ENCODE data around the gene ASCL2. TPM values are rescaled to one million over a fixed set of nuclear protein-coding genes. Genes with fewer than 3 reads are reported as not detected.

ASCL2 gene
- total RNA-seq, 1 experiment from 2014 or later: 32.5 TPM

- no peak for TF ChIP-seq CTCF (IDR thresholded peaks at IDR 0.05; ENCODE audit: insufficient read depth in 1 of 2, low read depth in 1 of 2, low read length in 1 of 2, severe bottlenecking in 1 of 2, unreplicated experiment in 1 of 2)
- H3K4me3 ChIP-seq (ENCODE audit: low read depth, low read length): no peak overlapping the region
- Mint-ChIP-seq H3K4me1 (ENCODE audit: low read depth, unreplicated experiment) (peaks cover 7% of the 10 kb centered on the region), H3K27ac (ENCODE audit: unreplicated experiment) (peak overlapping the region; percentile 79), H3K9me3 (ENCODE audit: unreplicated experiment) (no peaks in the 10 kb centered on the region), H3K27me3 (ENCODE audit: insufficient read depth, unreplicated experiment) (no peaks in the 10 kb centered on the region), H3K4me3 (ENCODE audit: unreplicated experiment) (no peak overlapping the region), H3K36me3 (ENCODE audit: insufficient read depth, unreplicated experiment) (no peaks in the 10 kb centered on the region)
- ChIA-PET CTCF (interaction anchor here (0.6 to 9.8 kb wide), 2 partner anchors 118 to 1854 kb away, joined by 4 to 128 read pairs; no protein-coding TSS in a partner anchor), POLR2A (interaction anchor here (1.9 kb wide), 1 partner anchor 75 kb away, joined by 18 read pairs; the partner anchor contains the start of gene CD81)
- H3K4me1 ChIP-seq: peaks cover 54% of the 10 kb centered on the region
- no TSS peak for BruUV-seq (replicated peaks)
- no peak for DNase-seq
- no peaks in the 10 kb centered on the region for H3K27me3 ChIP-seq (replicated peaks; ENCODE audit: control insufficient read depth, insufficient read depth, low read length)
- intact Hi-C loops (cut with micrococcal nuclease; ENCODE audit: unreplicated experiment): loop anchor here (2.0 kb wide), 1 partner anchor 34 kb away; no protein-coding TSS in a partner anchor
- no peaks in the 10 kb centered on the region for H3K36me3 ChIP-seq (ENCODE audit: control insufficient read depth, insufficient read depth, low read length)
- H3K9me3 ChIP-seq: no peaks in the 10 kb centered on the region
Observed at GRCh38 chr11:2302306-2302895, 32.0 kb upstream of the ASCL2 start.

GRCh38 chr11:2301631-2302305 is 31.4 kb upstream of the ASCL2 start, which contains the start of the genes C11orf21 and TSPAN32:
TSS of gene C11orf21 (minus strand) at chr11:2301918. CDS start at chr11:2301808, 110 bp downstream.
TSS of gene TSPAN32 (plus strand) at chr11:2302013. CDS start at chr11:2302150, 137 bp downstream.
- Mint-ChIP-seq H3K36me3 (ENCODE audit: insufficient read depth, unreplicated experiment) (no peaks in the 10 kb centered on the region), H3K4me1 (ENCODE audit: low read depth, unreplicated experiment) (peaks cover 7% of the 10 kb centered on the region), H3K9me3 (ENCODE audit: unreplicated experiment) (no peaks in the 10 kb centered on the region), H3K4me3 (ENCODE audit: unreplicated experiment) (no peak within 1 kb of the TSS), H3K27me3 (ENCODE audit: insufficient read depth, unreplicated experiment) (no peaks in the 10 kb centered on the region), H3K27ac (ENCODE audit: unreplicated experiment) (peak within 1 kb of the TSS; percentile 79)
- ChIA-PET CTCF (interaction anchor here (0.6 to 9.8 kb wide), 6 partner anchors 98 to 1853 kb away, joined by 3 to 128 read pairs (median 6); partner anchors contain the start of gene TSSC4), POLR2A (interaction anchor here (1.9 kb wide), 1 partner anchor 76 kb away, joined by 18 read pairs; the partner anchor contains the start of gene CD81)
- no peak for DNase-seq
- Histone ChIP-seq H3K27me3 (replicated peaks; ENCODE audit: control insufficient read depth, insufficient read depth, low read length) (no peaks in the 10 kb centered on the region), H3K4me1 (peaks cover 54% of the 10 kb centered on the region), H3K9me3 (no peaks in the 10 kb centered on the region), H3K36me3 (ENCODE audit: control insufficient read depth, insufficient read depth, low read length) (no peaks in the 10 kb centered on the region), H3K4me3 (ENCODE audit: low read depth, low read length) (no peak within 1 kb of the TSS)
- no peak for TF ChIP-seq CTCF (IDR thresholded peaks at IDR 0.05; ENCODE audit: insufficient read depth in 1 of 2, low read depth in 1 of 2, low read length in 1 of 2, severe bottlenecking in 1 of 2, unreplicated experiment in 1 of 2)
- no TSS peak for BruUV-seq (replicated peaks)
- intact Hi-C loops (cut with micrococcal nuclease; ENCODE audit: unreplicated experiment): loop anchor here (2.0 kb wide), 1 partner anchor 33 kb away; no protein-coding TSS in a partner anchor

- CTCF ChIA-PET: interaction anchor here (0.6 to 2.7 kb wide), 5 partner anchors 97 to 240 kb away, joined by 3 to 13 read pairs (median 7); partner anchors contain the start of gene TSSC4
- Mint-ChIP-seq H3K4me1 (ENCODE audit: low read depth, unreplicated experiment) (peaks cover 7% of the 10 kb centered on the region), H3K27ac (ENCODE audit: unreplicated experiment) (no peak overlapping the region), H3K4me3 (ENCODE audit: unreplicated experiment) (no peak overlapping the region), H3K36me3 (ENCODE audit: insufficient read depth, unreplicated experiment) (no peaks in the 10 kb centered on the region), H3K27me3 (ENCODE audit: insufficient read depth, unreplicated experiment) (no peaks in the 10 kb centered on the region), H3K9me3 (ENCODE audit: unreplicated experiment) (no peaks in the 10 kb centered on the region)
- POLR2A ChIA-PET: no interaction called here
- peaks cover 54% of the 10 kb centered on the region for H3K4me1 ChIP-seq
- no peaks in the 10 kb centered on the region for H3K27me3 ChIP-seq (replicated peaks; ENCODE audit: control insufficient read depth, insufficient read depth, low read length)
- H3K36me3 ChIP-seq (ENCODE audit: control insufficient read depth, insufficient read depth, low read length): no peaks in the 10 kb centered on the region
- no peak overlapping the region for H3K4me3 ChIP-seq (ENCODE audit: low read depth, low read length)
- no peak for TF ChIP-seq CTCF (IDR thresholded peaks at IDR 0.05; ENCODE audit: insufficient read depth in 1 of 2, low read depth in 1 of 2, low read length in 1 of 2, severe bottlenecking in 1 of 2, unreplicated experiment in 1 of 2)
- intact Hi-C loops (cut with micrococcal nuclease; ENCODE audit: unreplicated experiment): no loop called here
- H3K9me3 ChIP-seq: no peaks in the 10 kb centered on the region
- no TSS peak for BruUV-seq (replicated peaks)
- no peak for DNase-seq
Observed at GRCh38 chr11:2300936-2301630, 30.7 kb upstream of the ASCL2 start.

All from Caco-2 (cell line).